ENCODE data around the gene OR7A5.
"Not testable (repeated sequence)": the region's sequence is repeated elsewhere in the genome, so short reads cannot be mapped to it uniquely, and the experiment has no call there.

DNA sequence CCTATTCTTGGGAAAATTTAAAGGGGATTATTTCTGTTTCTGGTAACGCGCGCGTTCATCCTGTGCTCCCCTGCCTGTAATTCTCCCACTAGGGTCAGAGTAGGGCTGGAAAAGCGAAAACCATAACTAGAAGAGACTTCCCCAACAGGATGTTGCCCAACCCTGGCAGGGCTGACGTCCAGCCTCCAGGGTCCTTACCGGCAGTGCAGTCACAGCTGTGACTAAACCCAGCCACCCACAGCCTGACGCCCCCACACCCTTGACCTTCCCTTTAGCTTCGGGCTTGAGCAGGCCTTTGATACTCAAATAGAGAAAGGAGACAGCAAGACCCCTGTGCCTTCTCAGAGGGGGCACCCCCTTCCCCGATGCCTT, 50.3 kb downstream of the OR7A5 start:
- TF ChIP-seq, protein P1, sequence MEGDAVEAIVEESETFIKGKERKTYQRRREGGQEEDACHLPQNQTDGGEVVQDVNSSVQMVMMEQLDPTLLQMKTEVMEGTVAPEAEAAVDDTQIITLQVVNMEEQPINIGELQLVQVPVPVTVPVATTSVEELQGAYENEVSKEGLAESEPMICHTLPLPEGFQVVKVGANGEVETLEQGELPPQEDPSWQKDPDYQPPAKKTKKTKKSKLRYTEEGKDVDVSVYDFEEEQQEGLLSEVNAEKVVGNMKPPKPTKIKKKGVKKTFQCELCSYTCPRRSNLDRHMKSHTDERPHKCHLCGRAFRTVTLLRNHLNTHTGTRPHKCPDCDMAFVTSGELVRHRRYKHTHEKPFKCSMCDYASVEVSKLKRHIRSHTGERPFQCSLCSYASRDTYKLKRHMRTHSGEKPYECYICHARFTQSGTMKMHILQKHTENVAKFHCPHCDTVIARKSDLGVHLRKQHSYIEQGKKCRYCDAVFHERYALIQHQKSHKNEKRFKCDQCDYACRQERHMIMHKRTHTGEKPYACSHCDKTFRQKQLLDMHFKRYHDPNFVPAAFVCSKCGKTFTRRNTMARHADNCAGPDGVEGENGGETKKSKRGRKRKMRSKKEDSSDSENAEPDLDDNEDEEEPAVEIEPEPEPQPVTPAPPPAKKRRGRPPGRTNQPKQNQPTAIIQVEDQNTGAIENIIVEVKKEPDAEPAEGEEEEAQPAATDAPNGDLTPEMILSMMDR (conservative IDR thresholded peaks at IDR 0.05; ENCODE audit: low read depth, low read length), result not testable (repeated sequence)
- not testable (repeated sequence) for TF ChIP-seq EZH2phosphoT487 (IDR thresholded peaks at IDR 0.05; ENCODE audit: borderline replicate concordance, low read length); EZH2 (IDR thresholded peaks at IDR 0.05; ENCODE audit: low read length, unreplicated experiment)
